Ovary (tissue), 9 donors: ENCODE results near the gene FAM219A. TPM values are rescaled to one million over a fixed set of nuclear protein-coding genes. Genes with fewer than 3 reads are reported as not detected.

Source experiments
- DNase-seq, 5 donors: peaks; one replicate each; pipeline ENCODE4 v3.0.0-alpha.2; 2019 to 2020
- H3K27ac ChIP-seq, 2 donors: fragments of 200-600 bp; one replicate each; pipeline versions ENCODE4 v1.5.1 to v1.8.0; 2019 to 2022
- H3K27me3 ChIP-seq: fragments of 200-600 bp; one replicate; pipeline ENCODE4 v1.8.0; 2022
- H3K36me3 ChIP-seq: fragments of 200-600 bp; sonication (generic); one replicate; pipeline ENCODE4 v1.5.1; 2019
- H3K4me1 ChIP-seq: one replicate; pipeline ENCODE4 v1.8.1; 2013; ENCODE audit warnings: mild to moderate bottlenecking, moderate library complexity; ENCODE audit not compliant: insufficient read depth
- H3K4me3 ChIP-seq: fragments of 200-600 bp; sonication (generic); one replicate; pipeline ENCODE4 v1.5.1; 2017
- H3K9me3 ChIP-seq, 2 donors: fragments of 200-600 bp in 1 of 2; sonication (generic) in 1 of 2; one replicate each; pipeline versions ENCODE4 v1.5.1 to v1.8.1; 2013 to 2019; ENCODE audit warnings: mild to moderate bottlenecking in 1 of 2, moderate library complexity in 1 of 2
- CTCF ChIP-seq, 3 donors: fragments of 450-650 bp in 2 of 3; fragments of 200-600 bp in 1 of 3; IDR thresholded peaks; one replicate each; pipeline versions ENCODE4 v1.5.1 to v1.8.0; 2016 to 2022; ENCODE audit warnings: antibody characterized with exemption in 3 of 3, mild to moderate bottlenecking in 1 of 3
- EP300 ChIP-seq: sonication (generic); formaldehyde crosslinking; IDR thresholded peaks from one replicate; pipeline ENCODE4 v1.6.1; 2017; ENCODE audit warnings: antibody characterized with exemption
- POLR2A ChIP-seq: fragments of 450-650 bp; IDR thresholded peaks from one replicate; pipeline ENCODE4 v1.6.1; 2017; ENCODE audit warnings: antibody characterized with exemption, mild to moderate bottlenecking, moderate library complexity
- WGBS, 3 donors: extraction: QIAGEN DNeasy Blood & Tissue Kit in 1 of 3; methylation state at CpG; one replicate each; pipeline versions ENCODE4 v1.1.5 to v1.1.7; 2013 to 2017; 5-methylcytosine and 5-hydroxymethylcytosine counted together
- intact Hi-C, 4 donors: fragments of 100-400 bp; cut with DNase I; formaldehyde crosslinking; loops; one replicate each; pipeline versions ENCODE4 v1.11.0 to v1.15.1; 2022 to 2023
- polyA plus RNA-seq, 2 donors: library from polyadenylated mRNA; stranded (reverse); fragments of 200-250 nt in 1 of 2; fragments of 350-450 nt in 1 of 2; fragmentation: Illumina TruSeq in 1 of 2; extraction: RNeasy Lipid Tissue Mini Kit (QIAGEN cat#74804) in 1 of 2; gene quantifications; one replicate each; pipeline ENCODE4 v1.2.3, GENCODE V29; 2013 to 2014
- total RNA-seq, 7 donors: library from RNA; depleted of rRNA in 2 of 7; stranded (reverse); fragments of >200 nt in 2 of 7; fragmentation: NEBNext Ultra II Directional in 3 of 7; extraction: Animal tissue kit (Norgen Biotek cat#: 25700) in 3 of 7; gene quantifications; one replicate each; pipeline versions ENCODE4 v1.1.0 to v1.2.4, GENCODE V29; 2016 to 2023
- donor health status: DM: no; HTN: no; CAD: no; lungs with moderate emphysema.
- donor health status: DM: no; HTN: no; CAD: no.
- donor health status: Bipolar disorder and iron deficiency.
- donor health status: DM: yes; HTN: yes; CAD: no.
- donor health status: DM: no; HTN: no; CAD: no.
- donor health status: DM: yes; HTN: yes; CAD: no.

FAM219A gene
- total and polyA plus RNA-seq, 9 donors, result 5.2 to 24.7 (median 15.2) TPM

- H3K9me3 ChIP-seq, result no peaks in the 10 kb centered on the region
- 84 to 93% (median 87%) methylated on average over 2 of the region's 2 CpGs for WGBS, 3 donors
- H3K27me3 ChIP-seq, result no peaks in the 10 kb centered on the region
- no peaks in the 10 kb centered on the region for H3K4me1 ChIP-seq
- no peaks in the 10 kb centered on the region for H3K36me3 ChIP-seq
- intact Hi-C loops, result no loop called here
- H3K4me3 ChIP-seq, result no peak overlapping the region
- TF ChIP-seq EP300 (no peak), POLR2A (no peak), CTCF (IDR thresholded peaks at IDR 0.05) (no peak)
- no peak for DNase-seq
- H3K27ac ChIP-seq, result no peak overlapping the region
These were observed 7.2 kb downstream of the FAM219A start for GRCh38 chr9:34451135-34451534.

GRCh38 chr9:34450644-34451043 lies 7.7 kb downstream of the FAM219A start:
- H3K9me3 ChIP-seq, result no peaks in the 10 kb centered on the region
- H3K27ac ChIP-seq, result no peak overlapping the region
- H3K4me3 ChIP-seq, result no peak overlapping the region
- no peak for DNase-seq
- TF ChIP-seq CTCF (IDR thresholded peaks at IDR 0.05) (no peak), EP300 (no peak), POLR2A (no peak)
- no peaks in the 10 kb centered on the region for H3K27me3 ChIP-seq
- intact Hi-C loops, result no loop called here
- 88 to 90% (median 90%) methylated on average over 10 of the region's 10 CpGs for WGBS, 3 donors
- H3K36me3 ChIP-seq, result no peaks in the 10 kb centered on the region
- no peaks in the 10 kb centered on the region for H3K4me1 ChIP-seq

GRCh38 chr9:34446951-34447350 lies 11.4 kb downstream of the FAM219A start:
- no peaks in the 10 kb centered on the region for H3K4me1 ChIP-seq
- DNase-seq, result no peak

GRCh38 chr9:34446468-34446891 lies 11.9 kb downstream of the FAM219A start:
- Histone ChIP-seq H3K4me1 (no peaks in the 10 kb centered on the region), H3K27ac (no peak overlapping the region), H3K9me3 (no peaks in the 10 kb centered on the region), H3K27me3 (no peaks in the 10 kb centered on the region), H3K36me3 (no peaks in the 10 kb centered on the region), H3K4me3 (no peak overlapping the region)
- no peak for DNase-seq
- intact Hi-C loops, result no loop called here
- no peak for TF ChIP-seq POLR2A
- TF ChIP-seq EP300, result no peak
- no peak for TF ChIP-seq CTCF (IDR thresholded peaks at IDR 0.05)

More at GRCh38 chr9:34446951-34447350, 11.4 kb downstream of the FAM219A start:
- TF ChIP-seq POLR2A (no peak), CTCF (IDR thresholded peaks at IDR 0.05) (no peak), EP300 (no peak)
- Histone ChIP-seq H3K27me3 (no peaks in the 10 kb centered on the region), H3K27ac (no peak overlapping the region), H3K36me3 (no peaks in the 10 kb centered on the region), H3K4me3 (no peak overlapping the region), H3K9me3 (no peaks in the 10 kb centered on the region)
- intact Hi-C loops, result no loop called here
- 96 to 100% (median 97%) methylated on average over 1 of the region's 1 CpG for WGBS, 3 donors

GRCh38 chr9:34443976-34444375 lies 14.4 kb downstream of the FAM219A start:
- Histone ChIP-seq H3K4me3 (no peak overlapping the region), H3K9me3 (no peaks in the 10 kb centered on the region), H3K27me3 (no peaks in the 10 kb centered on the region), H3K4me1 (no peaks in the 10 kb centered on the region), H3K27ac (no peak overlapping the region), H3K36me3 (no peaks in the 10 kb centered on the region)
- intact Hi-C loops, result no loop called here
- DNase-seq, result no peak
- TF ChIP-seq CTCF (IDR thresholded peaks at IDR 0.05), result no peak
- TF ChIP-seq POLR2A, result no peak
- no peak for TF ChIP-seq EP300
